ENCODE measurements around the gene CHST5.
"Not testable (repeated sequence)": the region's sequence is repeated elsewhere in the genome, so short reads cannot be mapped to it uniquely, and the experiment has no call there.

The CHST5 gene

GRCh38 chr16:75552951-75553350 lies 17.0 kb upstream of the CHST5 start:
- H3K4me3 ChIP-seq (replicated peaks in 1 of 2; ENCODE audit: low read depth in 2 of 2, low read length in 2 of 2), result no peak overlapping the region
- no peak for DNase-seq (ENCODE audit: low read depth in 2 of 2)
- no peak for TF ChIP-seq CTCF (IDR thresholded peaks at IDR 0.05; ENCODE audit: low read depth, low read length)

GRCh38 chr16:75550211-75550662 lies 14.3 kb upstream of the CHST5 start:
- peak; percentile 43 to 65 for DNase-seq (ENCODE audit: low read depth in 2 of 2)
- TF ChIP-seq CTCF (IDR thresholded peaks at IDR 0.05; ENCODE audit: low read depth, low read length), result peak; percentile 58
- no peak overlapping the region for H3K4me3 ChIP-seq (replicated peaks in 1 of 2; ENCODE audit: low read depth in 2 of 2, low read length in 2 of 2)

GRCh38 chr16:75548456-75548855 lies 12.5 kb upstream of the CHST5 start:
- H3K4me3 ChIP-seq (replicated peaks in 1 of 2; ENCODE audit: low read depth in 2 of 2, low read length in 2 of 2); DNase-seq (ENCODE audit: low read depth in 2 of 2): not testable (repeated sequence)

- no peak overlapping the region for H3K4me3 ChIP-seq (replicated peaks in 1 of 2; ENCODE audit: low read depth in 2 of 2, low read length in 2 of 2)
- TF ChIP-seq CTCF (IDR thresholded peaks at IDR 0.05; ENCODE audit: low read depth, low read length), result no peak
- no peak for DNase-seq (ENCODE audit: low read depth in 2 of 2)
These were observed 10.4 kb upstream of the CHST5 start for GRCh38 chr16:75546293-75546692.

- not testable (repeated sequence) for DNase-seq (ENCODE audit: low read depth in 2 of 2); H3K4me3 ChIP-seq (replicated peaks in 1 of 2; ENCODE audit: low read depth in 2 of 2, low read length in 2 of 2)
These were observed 10.0 kb upstream of the CHST5 start for GRCh38 chr16:75545879-75546278.

GRCh38 chr16:75542462-75542861 lies 6.6 kb upstream of the CHST5 start:
- not testable (repeated sequence) for DNase-seq (ENCODE audit: low read depth in 2 of 2); H3K4me3 ChIP-seq (replicated peaks in 1 of 2; ENCODE audit: low read depth in 2 of 2, low read length in 2 of 2)

GRCh38 chr16:75541236-75541635 lies 5.3 kb upstream of the CHST5 start:
- no peak for DNase-seq (ENCODE audit: low read depth in 2 of 2)
- TF ChIP-seq CTCF (IDR thresholded peaks at IDR 0.05; ENCODE audit: low read depth, low read length), result no peak
- no peak overlapping the region for H3K4me3 ChIP-seq (replicated peaks in 1 of 2; ENCODE audit: low read depth in 2 of 2, low read length in 2 of 2)

- H3K4me3 ChIP-seq (replicated peaks in 1 of 2; ENCODE audit: low read depth in 2 of 2, low read length in 2 of 2); DNase-seq (ENCODE audit: low read depth in 2 of 2): not testable (repeated sequence)
These were observed 3.1 kb upstream of the CHST5 start for GRCh38 chr16:75538882-75539565.

- TF ChIP-seq CTCF (IDR thresholded peaks at IDR 0.05; ENCODE audit: low read depth, low read length), result no peak
- H3K4me3 ChIP-seq (replicated peaks in 1 of 2; ENCODE audit: low read depth in 2 of 2, low read length in 2 of 2), result no peak overlapping the region
- no peak for DNase-seq (ENCODE audit: low read depth in 2 of 2)
These were observed 1.9 kb upstream of the CHST5 start for GRCh38 chr16:75537776-75538175.

All from cardiac fibroblast (primary cell).